ENCODE results near the gene CFAP74.

The CFAP74 gene

DNA sequence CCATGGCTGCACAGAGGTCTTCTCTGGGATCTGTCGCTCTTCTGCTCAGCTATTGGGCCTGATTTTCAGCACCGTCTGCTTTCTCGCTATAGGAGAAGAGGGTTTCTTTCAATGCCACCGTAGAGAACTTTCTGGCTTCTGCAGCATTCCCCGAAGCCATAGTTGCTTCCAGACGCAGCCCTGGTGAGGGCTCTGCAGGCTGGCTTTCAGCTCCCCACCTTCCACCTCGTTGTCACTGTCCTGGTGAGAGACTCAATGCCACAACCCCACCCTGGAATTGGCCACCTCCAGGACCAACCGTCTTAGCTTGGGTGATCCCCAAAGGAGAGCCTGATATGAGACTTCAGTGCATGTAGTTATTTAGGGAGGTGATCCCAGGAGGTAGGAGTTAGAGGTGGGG lies 34.6 kb upstream of the CFAP74 start:
- H3K27ac ChIP-seq (ENCODE audit: insufficient read depth, low read depth, low read length, poor library complexity, severe bottlenecking) = no peak overlapping the region
- H3K9me3 ChIP-seq (ENCODE audit: control insufficient read depth, low read length) = no peaks in the 10 kb centered on the region
- no peaks in the 10 kb centered on the region for H3K27me3 ChIP-seq (ENCODE audit: control insufficient read depth, insufficient read depth, low read length, poor library complexity, severe bottlenecking)
- 92 to 94% methylated on average over 8 of the region's 8 CpGs for WGBS, 2 experiments
- peaks cover 1% of the 10 kb centered on the region for H3K4me1 ChIP-seq (ENCODE audit: control insufficient read depth, insufficient read depth, low read length)
- no peak overlapping the region for H3K4me3 ChIP-seq (ENCODE audit: insufficient read depth, low read depth, low read length)
- no peaks in the 10 kb centered on the region for H3K36me3 ChIP-seq (ENCODE audit: control insufficient read depth, insufficient read depth, low read length)

DNA sequence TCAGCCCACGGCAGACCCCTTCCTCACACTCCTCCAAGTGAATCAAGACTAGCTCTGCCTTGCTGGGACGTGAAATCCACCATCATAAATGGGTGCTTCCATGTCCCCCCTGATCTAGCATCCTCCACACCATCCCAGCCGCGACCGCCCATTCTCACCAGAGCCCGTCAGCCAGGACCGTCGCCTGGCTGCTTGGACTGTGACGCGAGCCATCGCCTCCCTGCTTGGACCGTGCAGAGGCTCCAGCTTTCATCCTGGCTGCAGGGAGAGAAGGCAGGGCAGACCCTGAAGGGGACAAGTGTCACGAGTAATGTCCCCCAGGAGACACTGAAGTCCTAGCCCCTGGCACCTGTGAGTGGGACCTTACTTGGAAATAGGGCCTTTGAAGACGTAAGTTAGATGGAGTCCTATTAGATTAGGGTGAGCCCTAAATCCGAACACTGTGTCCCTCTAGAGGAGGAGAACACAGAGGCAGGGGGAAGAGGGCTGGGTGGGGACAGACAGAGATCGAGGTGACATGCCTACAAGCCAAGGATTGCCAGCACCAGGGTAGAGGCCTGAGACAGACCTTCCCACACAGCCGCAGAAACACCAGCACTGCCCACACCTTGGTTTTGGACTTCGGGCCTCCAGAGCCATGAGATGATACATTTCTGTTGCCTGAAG lies 33.9 kb upstream of the CFAP74 start:
- 84 to 87% methylated on average over 18 of the region's 18 CpGs for WGBS, 2 experiments
- Histone ChIP-seq H3K27me3 (ENCODE audit: control insufficient read depth, insufficient read depth, low read length, poor library complexity, severe bottlenecking) (no peaks in the 10 kb centered on the region), H3K27ac (ENCODE audit: insufficient read depth, low read depth, low read length, poor library complexity, severe bottlenecking) (no peak overlapping the region)

GRCh38 chr1:2036287-2036686 lies 32.7 kb upstream of the CFAP74 start:
- Histone ChIP-seq H3K27me3 (ENCODE audit: control insufficient read depth, insufficient read depth, low read length, poor library complexity, severe bottlenecking) (no peaks in the 10 kb centered on the region), H3K27ac (ENCODE audit: insufficient read depth, low read depth, low read length, poor library complexity, severe bottlenecking) (no peak overlapping the region), H3K4me1 (ENCODE audit: control insufficient read depth, insufficient read depth, low read length) (peaks cover 14% of the 10 kb centered on the region), H3K36me3 (ENCODE audit: control insufficient read depth, insufficient read depth, low read length) (no peaks in the 10 kb centered on the region), H3K9me3 (ENCODE audit: control insufficient read depth, low read length) (no peaks in the 10 kb centered on the region), H3K4me3 (ENCODE audit: insufficient read depth, low read depth, low read length) (no peak overlapping the region)
- 89 to 91% methylated on average over 15 of the region's 15 CpGs for WGBS, 2 experiments

More for the DNA sequence above, 33.9 kb upstream of the CFAP74 start:
- Histone ChIP-seq H3K9me3 (ENCODE audit: control insufficient read depth, low read length) (no peaks in the 10 kb centered on the region), H3K4me3 (ENCODE audit: insufficient read depth, low read depth, low read length) (no peak overlapping the region), H3K36me3 (ENCODE audit: control insufficient read depth, insufficient read depth, low read length) (no peaks in the 10 kb centered on the region), H3K4me1 (ENCODE audit: control insufficient read depth, insufficient read depth, low read length) (peaks cover 9% of the 10 kb centered on the region)

DNA sequence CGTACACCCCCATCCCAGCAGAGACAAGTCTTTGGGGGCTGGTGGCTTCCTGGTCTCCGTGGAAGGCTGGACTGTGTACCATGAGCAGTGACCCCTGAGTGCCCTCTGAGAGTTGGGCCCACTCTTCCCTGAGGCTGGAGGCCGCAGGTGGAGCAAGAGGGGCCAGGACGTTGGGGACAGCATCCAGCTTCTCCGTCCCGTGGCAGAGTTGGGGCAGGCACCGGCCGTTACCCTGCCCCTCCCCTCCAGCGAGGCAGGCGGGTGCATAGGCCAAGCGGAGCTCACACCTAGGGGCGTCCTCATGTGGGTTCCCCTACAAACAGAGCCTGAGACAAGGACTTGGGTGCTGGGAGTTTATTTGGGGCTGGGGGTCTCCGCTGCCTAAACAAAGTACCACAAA lies 29.6 kb upstream of the CFAP74 start:
- Histone ChIP-seq H3K36me3 (ENCODE audit: control insufficient read depth, insufficient read depth, low read length) (no peaks in the 10 kb centered on the region), H3K27me3 (ENCODE audit: control insufficient read depth, insufficient read depth, low read length, poor library complexity, severe bottlenecking) (no peaks in the 10 kb centered on the region), H3K27ac (ENCODE audit: insufficient read depth, low read depth, low read length, poor library complexity, severe bottlenecking) (no peak overlapping the region), H3K4me3 (ENCODE audit: insufficient read depth, low read depth, low read length) (no peak overlapping the region), H3K9me3 (ENCODE audit: control insufficient read depth, low read length) (no peaks in the 10 kb centered on the region), H3K4me1 (ENCODE audit: control insufficient read depth, insufficient read depth, low read length) (peaks cover 14% of the 10 kb centered on the region)
- WGBS, 2 experiments = 88 to 90% methylated on average over 13 of the region's 13 CpGs

DNA sequence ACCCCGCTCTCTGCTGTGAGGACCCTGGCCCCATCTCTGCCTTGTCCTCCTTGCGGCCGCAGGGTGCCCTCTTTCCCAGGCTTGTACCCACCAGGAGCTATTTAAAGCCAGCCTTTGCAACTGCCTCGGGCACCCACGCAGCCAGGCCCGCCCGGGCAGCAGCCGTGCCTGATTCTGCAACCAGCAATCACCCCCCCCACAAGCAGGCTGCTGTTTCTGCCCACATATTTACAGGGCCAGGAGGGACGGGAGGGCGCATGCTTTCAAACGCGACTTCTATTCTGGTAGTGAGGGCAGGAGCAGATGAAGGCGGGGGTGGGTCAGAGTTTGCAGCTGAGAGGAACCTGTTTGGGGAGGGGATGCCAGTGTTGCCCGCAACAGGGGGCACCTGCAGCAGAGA lies 29.2 kb upstream of the CFAP74 start:
- Histone ChIP-seq H3K27ac (ENCODE audit: insufficient read depth, low read depth, low read length, poor library complexity, severe bottlenecking) (no peak overlapping the region), H3K36me3 (ENCODE audit: control insufficient read depth, insufficient read depth, low read length) (no peaks in the 10 kb centered on the region), H3K4me3 (ENCODE audit: insufficient read depth, low read depth, low read length) (no peak overlapping the region), H3K9me3 (ENCODE audit: control insufficient read depth, low read length) (no peaks in the 10 kb centered on the region), H3K27me3 (ENCODE audit: control insufficient read depth, insufficient read depth, low read length, poor library complexity, severe bottlenecking) (no peaks in the 10 kb centered on the region), H3K4me1 (ENCODE audit: control insufficient read depth, insufficient read depth, low read length) (peaks cover 14% of the 10 kb centered on the region)
- WGBS, 2 experiments = 81 to 86% methylated on average over 14 of the region's 14 CpGs

GRCh38 chr1:2031546-2032540 lies 28.3 kb upstream of the CFAP74 start:
- peaks cover 14% of the 10 kb centered on the region for H3K4me1 ChIP-seq (ENCODE audit: control insufficient read depth, insufficient read depth, low read length)
- H3K9me3 ChIP-seq (ENCODE audit: control insufficient read depth, low read length) = no peaks in the 10 kb centered on the region
- no peak overlapping the region for H3K4me3 ChIP-seq (ENCODE audit: insufficient read depth, low read depth, low read length)
- no peaks in the 10 kb centered on the region for H3K27me3 ChIP-seq (ENCODE audit: control insufficient read depth, insufficient read depth, low read length, poor library complexity, severe bottlenecking)
- no peak overlapping the region for H3K27ac ChIP-seq (ENCODE audit: insufficient read depth, low read depth, low read length, poor library complexity, severe bottlenecking)
- 82% methylated on average over 33 of the region's 33 CpGs for WGBS, 2 experiments
- H3K36me3 ChIP-seq (ENCODE audit: control insufficient read depth, insufficient read depth, low read length) = no peaks in the 10 kb centered on the region

DNA sequence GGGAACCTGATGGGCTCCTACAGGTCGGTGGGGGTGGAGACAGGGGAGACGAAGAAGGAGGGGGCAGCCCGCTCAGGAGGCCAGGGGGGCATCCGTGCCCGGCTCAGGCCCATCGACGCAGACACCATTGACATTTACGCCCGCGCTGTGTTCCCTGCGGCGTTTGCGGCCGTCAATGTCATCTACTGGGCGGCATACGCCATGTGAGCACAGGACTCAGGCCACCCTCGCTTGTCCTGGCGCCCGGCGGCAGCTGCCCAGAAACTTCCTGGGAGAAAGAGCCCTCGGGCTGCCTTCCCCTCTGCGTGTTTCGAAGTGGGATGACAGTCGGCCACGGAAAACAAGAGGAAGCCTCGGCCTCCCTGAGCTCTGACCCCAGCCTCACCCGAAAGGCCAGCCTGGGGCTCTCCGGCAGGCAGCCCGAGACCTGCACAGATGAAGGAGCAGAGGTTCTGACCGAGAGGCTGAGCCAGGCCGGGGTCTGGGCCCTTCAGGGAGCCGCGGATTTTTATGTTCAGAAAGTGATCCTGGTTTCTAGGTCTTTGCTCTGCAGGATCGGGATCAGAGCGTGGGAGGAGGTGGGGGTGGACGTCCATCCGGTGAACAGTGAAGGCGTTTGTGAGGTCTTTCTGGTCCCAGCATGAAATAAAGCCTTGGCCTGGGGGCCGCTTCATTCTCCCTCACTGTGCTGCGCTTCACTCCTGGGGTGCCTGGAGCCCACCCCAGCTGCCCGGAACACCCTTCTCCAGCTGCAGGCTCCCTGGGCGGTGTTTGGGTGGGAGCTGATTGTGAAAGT lies 26.7 kb upstream of the CFAP74 start:
- Histone ChIP-seq H3K4me1 (ENCODE audit: control insufficient read depth, insufficient read depth, low read length) (peaks cover 14% of the 10 kb centered on the region), H3K36me3 (ENCODE audit: control insufficient read depth, insufficient read depth, low read length) (no peaks in the 10 kb centered on the region), H3K4me3 (ENCODE audit: insufficient read depth, low read depth, low read length) (no peak overlapping the region), H3K9me3 (ENCODE audit: control insufficient read depth, low read length) (no peaks in the 10 kb centered on the region), H3K27me3 (ENCODE audit: control insufficient read depth, insufficient read depth, low read length, poor library complexity, severe bottlenecking) (no peaks in the 10 kb centered on the region), H3K27ac (ENCODE audit: insufficient read depth, low read depth, low read length, poor library complexity, severe bottlenecking) (no peak overlapping the region)
- WGBS, 2 experiments = 93% methylated on average over 42 of the region's 42 CpGs

DNA sequence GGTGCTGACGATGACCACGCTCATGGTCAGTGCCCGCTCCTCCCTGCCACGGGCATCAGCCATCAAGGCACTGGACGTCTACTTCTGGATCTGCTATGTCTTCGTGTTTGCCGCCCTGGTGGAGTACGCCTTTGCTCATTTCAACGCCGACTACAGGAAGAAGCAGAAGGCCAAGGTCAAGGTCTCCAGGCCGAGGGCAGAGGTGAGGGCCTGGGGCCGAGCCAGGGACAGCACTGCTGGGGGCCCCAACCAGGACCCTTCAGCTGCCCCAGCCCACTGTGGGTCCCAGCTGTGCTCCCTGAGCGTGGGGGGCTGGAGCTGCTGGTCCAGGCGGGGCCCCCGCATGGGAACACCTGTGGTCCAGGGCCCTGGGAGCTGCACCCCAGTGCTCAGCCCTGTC lies 26.0 kb upstream of the CFAP74 start:
- Histone ChIP-seq H3K9me3 (ENCODE audit: control insufficient read depth, low read length) (no peaks in the 10 kb centered on the region), H3K4me3 (ENCODE audit: insufficient read depth, low read depth, low read length) (no peak overlapping the region), H3K4me1 (ENCODE audit: control insufficient read depth, insufficient read depth, low read length) (peaks cover 14% of the 10 kb centered on the region), H3K27ac (ENCODE audit: insufficient read depth, low read depth, low read length, poor library complexity, severe bottlenecking) (no peak overlapping the region), H3K36me3 (ENCODE audit: control insufficient read depth, insufficient read depth, low read length) (no peaks in the 10 kb centered on the region), H3K27me3 (ENCODE audit: control insufficient read depth, insufficient read depth, low read length, poor library complexity, severe bottlenecking) (no peaks in the 10 kb centered on the region)
- WGBS, 2 experiments = 96% methylated on average over 15 of the region's 15 CpGs

- H3K27me3 ChIP-seq (ENCODE audit: control insufficient read depth, insufficient read depth, low read length, poor library complexity, severe bottlenecking) = no peaks in the 10 kb centered on the region
- 95% methylated on average over 26 of the region's 26 CpGs for WGBS, 2 experiments
- H3K4me1 ChIP-seq (ENCODE audit: control insufficient read depth, insufficient read depth, low read length) = peaks cover 14% of the 10 kb centered on the region
- H3K4me3 ChIP-seq (ENCODE audit: insufficient read depth, low read depth, low read length) = no peak overlapping the region
- H3K36me3 ChIP-seq (ENCODE audit: control insufficient read depth, insufficient read depth, low read length) = no peaks in the 10 kb centered on the region
- H3K9me3 ChIP-seq (ENCODE audit: control insufficient read depth, low read length) = no peaks in the 10 kb centered on the region
- H3K27ac ChIP-seq (ENCODE audit: insufficient read depth, low read depth, low read length, poor library complexity, severe bottlenecking) = no peak overlapping the region
Measured at GRCh38 chr1:2028870-2029560, 25.4 kb upstream of the CFAP74 start.

Measured in ectodermal cell (in vitro differentiated cells).